ACC112 (cell line): ENCODE measurements around the gene DMXL1.

ENCODE experiments used
- H2AFZ ChIP-seq: fragments of 200-600 bp; sonication (generic); one replicate; pipeline ENCODE4 v1.6.0; 2017; ENCODE audit warnings: antibody characterized with exemption, low read length; ENCODE audit not compliant: unreplicated experiment
- H3K27ac ChIP-seq: fragments of 200-600 bp; sonication (generic); 2 replicates; pipeline ENCODE4 v1.5.1; 2014; ENCODE audit warnings: low read depth, mild to moderate bottlenecking, antibody characterized with exemption, low read length, moderate library complexity
- H3K27me3 ChIP-seq: fragments of 200-600 bp; sonication (generic); 2 replicates; pipeline ENCODE4 v1.6.1; 2014; ENCODE audit warnings: mild to moderate bottlenecking, antibody characterized with exemption, low read length, moderate library complexity, mixed read lengths; ENCODE audit not compliant: insufficient read depth
- H3K36me3 ChIP-seq: fragments of 200-600 bp; sonication (generic); 2 replicates; pipeline ENCODE4 v1.6.1; 2016; ENCODE audit warnings: mild to moderate bottlenecking, antibody characterized with exemption, low read length, moderate library complexity, mixed read lengths; ENCODE audit not compliant: insufficient read depth
- H3K4me1 ChIP-seq: fragments of 200-600 bp; sonication (generic); one replicate; pipeline ENCODE4 v1.6.1; 2016; ENCODE audit warnings: low read length, mixed read lengths; ENCODE audit not compliant: insufficient read depth, unreplicated experiment, control insufficient read depth
- H3K4me3 ChIP-seq: fragments of 200-600 bp; sonication (generic); 2 replicates; pipeline ENCODE4 v1.5.1; 2014; ENCODE audit warnings: mild to moderate bottlenecking, low read depth, low read length
- H3K79me2 ChIP-seq: fragments of 200-600 bp; sonication (generic); one replicate; pipeline ENCODE4 v1.6.0; 2016; ENCODE audit warnings: low read length; ENCODE audit not compliant: control insufficient read depth, unreplicated experiment, insufficient read depth

Gene DMXL1

DNA sequence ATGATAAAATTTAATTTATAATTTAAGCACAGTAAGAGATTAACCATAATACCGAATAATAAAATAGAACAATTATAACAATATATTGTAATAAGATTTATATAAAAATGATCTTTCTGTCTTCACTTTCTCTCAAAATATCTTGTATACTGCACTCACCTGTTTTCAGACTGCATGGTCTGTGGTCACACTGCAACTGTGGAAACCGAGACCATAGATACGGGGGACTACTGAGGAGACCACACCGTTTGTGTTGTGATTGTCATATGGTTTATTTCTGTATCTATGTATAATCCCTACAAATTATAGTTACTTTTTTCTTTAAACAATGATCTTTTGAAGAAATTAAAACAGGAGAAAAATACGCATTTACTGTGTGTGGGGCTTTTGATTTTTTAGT, 206.1 kb downstream of the DMXL1 start:
- no peaks in the 10 kb centered on the region for H3K79me2 ChIP-seq
- H3K36me3 ChIP-seq: no peaks in the 10 kb centered on the region
- H3K27ac ChIP-seq: no peak overlapping the region
- peaks cover 19% of the 10 kb centered on the region for H3K4me1 ChIP-seq
- no peak overlapping the region for H2AFZ ChIP-seq
- no peaks in the 10 kb centered on the region for H3K27me3 ChIP-seq
- H3K4me3 ChIP-seq: no peak overlapping the region

DNA sequence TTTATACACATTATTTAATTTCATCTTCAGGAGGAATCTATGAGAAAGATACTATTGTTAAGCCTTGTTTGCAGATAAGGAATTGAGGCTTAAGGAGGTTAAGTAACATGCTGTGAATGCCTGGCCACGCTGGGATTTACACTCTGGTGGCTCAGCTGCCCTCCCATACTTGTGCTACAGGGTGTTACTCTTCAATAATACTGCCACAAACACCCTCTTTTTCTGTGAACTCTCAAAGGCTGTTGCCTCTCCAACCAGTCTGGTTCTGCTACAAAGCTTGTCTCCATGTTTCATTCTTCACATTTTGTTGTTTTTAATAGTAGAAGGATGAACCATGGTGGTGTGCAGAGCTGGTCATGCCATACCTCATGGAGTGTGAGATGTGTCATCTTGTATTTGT, 208.2 kb downstream of the DMXL1 start:
- Histone ChIP-seq H3K36me3 (no peaks in the 10 kb centered on the region), H3K4me3 (no peak overlapping the region), H3K27me3 (no peaks in the 10 kb centered on the region), H2AFZ (no peak overlapping the region), H3K4me1 (peaks cover 17% of the 10 kb centered on the region), H3K79me2 (no peaks in the 10 kb centered on the region), H3K27ac (no peak overlapping the region)

DNA sequence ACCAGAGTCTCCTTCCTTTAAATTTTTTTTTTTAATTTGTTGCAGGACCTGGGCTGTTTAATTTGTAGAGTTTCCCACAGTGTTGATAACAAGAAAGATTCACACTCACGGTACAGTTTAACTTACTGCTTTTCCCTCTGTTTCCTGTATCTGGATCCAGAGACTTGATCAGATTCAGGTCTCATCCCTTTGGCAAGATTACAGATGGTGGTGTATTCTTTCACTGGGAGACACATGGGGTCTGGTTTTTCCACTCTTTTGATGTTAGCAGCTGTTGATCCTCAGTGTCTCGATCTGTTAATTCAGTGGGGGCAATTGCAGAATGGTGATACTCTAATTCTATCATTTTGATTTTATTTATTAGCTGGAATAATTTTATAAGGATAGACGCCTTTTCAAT, 209.5 kb downstream of the DMXL1 start:
- H3K79me2 ChIP-seq: no peaks in the 10 kb centered on the region
- no peak overlapping the region for H3K4me3 ChIP-seq
- no peak overlapping the region for H3K27ac ChIP-seq
- H3K36me3 ChIP-seq: no peaks in the 10 kb centered on the region
- peaks cover 8% of the 10 kb centered on the region for H3K4me1 ChIP-seq
- no peak overlapping the region for H2AFZ ChIP-seq
- H3K27me3 ChIP-seq: no peaks in the 10 kb centered on the region

DNA sequence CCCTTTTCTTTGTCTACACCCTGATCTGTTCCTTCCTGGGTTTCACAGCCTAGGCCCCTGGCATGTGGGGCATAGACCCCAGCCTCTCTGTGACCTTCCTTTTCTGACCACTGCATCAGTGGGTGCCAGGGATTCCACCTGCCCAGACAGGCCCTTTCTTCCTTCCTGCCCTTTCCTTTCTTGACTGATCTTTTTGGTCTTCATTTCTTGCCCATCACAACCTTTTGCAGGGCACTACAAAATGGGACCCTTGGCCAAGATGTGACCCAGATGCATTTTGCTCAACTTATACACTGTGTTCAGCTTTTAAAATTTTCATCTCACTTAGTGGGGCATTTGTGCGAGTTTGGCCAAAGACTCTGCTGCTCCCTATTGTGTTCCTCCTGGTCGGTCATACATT, 211.7 kb downstream of the DMXL1 start:
- peaks cover 10% of the 10 kb centered on the region for H3K4me1 ChIP-seq
- H3K27me3 ChIP-seq: no peaks in the 10 kb centered on the region
- no peaks in the 10 kb centered on the region for H3K36me3 ChIP-seq
- no peak overlapping the region for H3K27ac ChIP-seq
- H3K4me3 ChIP-seq: no peak overlapping the region
- no peaks in the 10 kb centered on the region for H3K79me2 ChIP-seq
- H2AFZ ChIP-seq: no peak overlapping the region

DNA sequence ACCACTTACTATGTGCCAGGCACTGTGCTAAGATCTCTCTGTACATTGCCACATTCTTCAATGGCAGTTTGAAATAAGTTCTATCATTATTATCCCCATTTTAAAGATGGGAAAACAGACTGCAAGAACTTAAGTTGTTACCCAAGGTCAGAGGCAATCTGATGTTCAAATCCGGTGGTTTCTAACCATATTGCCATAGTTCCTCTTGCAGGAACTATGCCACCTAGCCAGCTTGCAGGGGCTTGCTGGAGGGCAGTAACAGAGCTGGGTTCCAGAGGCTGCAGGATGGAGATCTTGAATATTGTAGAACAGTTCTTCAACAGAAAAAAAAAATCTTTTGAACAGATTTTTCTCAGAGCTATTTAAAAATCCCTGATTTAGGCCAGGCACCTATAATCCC, 213.1 kb downstream of the DMXL1 start:
- Histone ChIP-seq H3K27ac (no peak overlapping the region), H3K4me1 (peaks cover 15% of the 10 kb centered on the region), H2AFZ (no peak overlapping the region), H3K79me2 (no peaks in the 10 kb centered on the region), H3K36me3 (no peaks in the 10 kb centered on the region), H3K27me3 (no peaks in the 10 kb centered on the region), H3K4me3 (no peak overlapping the region)

DNA sequence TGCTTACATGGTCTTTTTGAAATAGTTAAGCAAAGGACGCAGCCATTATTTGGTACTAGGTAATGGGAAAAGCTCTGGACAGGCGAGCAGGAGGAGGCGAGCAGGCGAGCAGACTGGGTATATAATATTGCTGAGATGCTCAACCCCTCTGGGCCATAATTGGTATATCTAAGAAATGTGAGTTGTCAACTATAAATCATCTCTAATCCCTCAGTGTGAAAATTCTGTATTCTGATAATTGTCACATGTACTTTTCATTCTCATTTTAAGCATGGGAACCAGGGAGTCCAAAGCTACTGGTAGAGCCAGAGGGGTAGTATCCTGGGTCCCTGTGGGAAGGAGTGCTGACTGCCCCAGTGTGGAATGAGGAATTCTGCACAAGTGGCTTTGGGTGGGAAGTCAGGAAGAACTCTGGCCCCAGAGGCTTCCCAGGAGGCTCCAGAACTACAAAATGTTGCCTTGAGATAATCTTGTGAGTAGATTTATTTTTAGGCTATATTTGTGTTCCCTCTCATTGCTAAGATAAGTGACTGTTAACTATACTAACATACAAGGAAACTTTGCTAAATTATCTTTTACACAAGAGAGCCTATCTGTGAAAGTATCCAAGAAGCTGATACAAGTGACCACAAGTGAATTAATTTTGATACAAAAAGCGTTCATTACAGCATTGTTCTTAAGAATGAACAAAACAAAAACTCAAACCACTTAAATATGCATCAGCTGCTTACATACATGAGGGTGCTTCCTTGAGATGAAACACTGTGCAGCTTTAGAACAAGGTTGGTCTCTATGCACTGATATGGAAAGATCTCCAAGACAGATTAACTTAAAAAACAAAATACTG, 214.4 kb downstream of the DMXL1 start:
- Histone ChIP-seq H2AFZ (no peak overlapping the region), H3K4me1 (peaks cover 15% of the 10 kb centered on the region), H3K27ac (no peak overlapping the region), H3K27me3 (no peaks in the 10 kb centered on the region), H3K79me2 (no peaks in the 10 kb centered on the region), H3K36me3 (no peaks in the 10 kb centered on the region), H3K4me3 (no peak overlapping the region)

DNA sequence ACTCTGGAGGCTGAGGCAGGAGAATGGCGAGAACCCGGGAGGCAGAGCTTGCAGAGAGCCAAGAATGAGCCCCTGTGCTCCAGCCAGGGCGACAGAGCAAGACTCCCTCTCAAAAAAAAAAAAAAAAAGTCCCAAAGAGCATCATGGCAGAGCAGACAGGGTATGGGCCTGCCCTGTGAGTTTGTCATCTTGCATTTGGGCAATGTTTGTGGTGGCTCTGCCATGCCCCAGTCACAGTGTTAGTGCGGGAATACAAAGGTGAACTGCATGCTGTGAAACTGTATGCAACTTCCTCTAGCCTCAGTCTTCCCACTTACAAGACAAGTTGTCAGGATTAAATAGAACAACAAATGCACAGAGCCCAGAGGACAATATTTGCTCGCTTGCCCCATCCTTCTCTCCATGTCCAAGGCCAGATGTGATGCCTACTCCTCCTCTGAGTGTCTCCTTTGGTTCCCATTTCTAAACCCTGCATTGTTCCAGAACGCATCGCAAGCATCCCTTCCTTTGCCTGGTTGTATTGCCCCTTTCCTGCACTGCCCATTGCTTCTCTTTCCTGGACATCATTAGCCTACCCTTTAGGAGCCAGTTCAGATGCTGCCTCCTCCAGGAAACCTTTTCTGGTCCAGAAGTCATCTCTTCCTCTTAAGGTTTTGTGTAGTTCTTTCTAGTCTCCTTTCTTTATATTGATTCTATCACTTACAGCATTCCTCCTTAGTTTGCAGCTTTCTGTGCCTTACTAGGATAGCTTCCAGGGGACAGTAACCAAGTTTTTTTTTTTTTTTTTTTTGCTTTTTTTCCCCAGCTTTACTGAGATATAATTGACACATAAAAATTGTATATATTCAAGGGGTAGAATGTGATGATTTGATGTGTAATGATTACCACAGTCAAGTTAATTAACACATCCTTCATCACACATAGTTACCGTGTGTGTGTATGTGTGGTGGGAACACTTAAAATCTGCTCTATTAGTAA, 215.9 kb downstream of the DMXL1 start:
- H3K4me3 ChIP-seq: peak overlapping the region; percentile 62; the same call in 1 of the 2 replicates
- no peaks in the 10 kb centered on the region for H3K36me3 ChIP-seq
- H3K27me3 ChIP-seq: no peaks in the 10 kb centered on the region
- no peak overlapping the region for H3K27ac ChIP-seq
- peaks cover 15% of the 10 kb centered on the region for H3K4me1 ChIP-seq
- H3K79me2 ChIP-seq: no peaks in the 10 kb centered on the region
- H2AFZ ChIP-seq: no peak overlapping the region

DNA sequence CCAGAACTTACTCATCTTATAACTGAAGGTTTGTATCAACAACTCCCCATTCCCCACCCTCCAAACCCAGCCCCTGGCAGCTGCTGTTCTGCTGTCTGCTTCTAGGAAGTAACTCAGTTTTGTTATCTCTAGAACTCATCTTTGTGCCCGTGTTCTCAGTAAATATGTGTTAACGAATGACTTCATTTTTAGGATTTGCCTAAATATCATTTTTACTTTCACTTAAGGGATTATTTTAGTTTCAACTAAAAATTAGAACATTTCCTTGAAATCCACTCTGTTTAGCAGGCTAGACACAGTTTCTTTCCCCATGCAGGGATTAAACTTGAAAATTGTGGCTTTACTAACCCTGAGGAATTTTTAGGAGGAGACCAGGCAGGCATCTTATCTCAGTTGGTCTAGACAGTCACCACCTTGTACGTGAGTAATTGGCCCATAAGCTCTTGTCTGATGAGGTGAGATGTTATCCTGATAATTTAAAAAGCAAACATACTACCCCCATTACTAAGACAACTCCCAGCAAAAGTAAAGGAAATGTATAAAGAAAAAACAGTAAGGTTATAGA, 216.7 kb downstream of the DMXL1 start:
- Histone ChIP-seq H3K27ac (no peak overlapping the region), H3K4me1 (peaks cover 15% of the 10 kb centered on the region), H3K36me3 (no peaks in the 10 kb centered on the region), H3K27me3 (no peaks in the 10 kb centered on the region), H3K4me3 (peak overlapping the region; percentile 62), H2AFZ (peak overlapping the region; percentile 15), H3K79me2 (no peaks in the 10 kb centered on the region)

DNA sequence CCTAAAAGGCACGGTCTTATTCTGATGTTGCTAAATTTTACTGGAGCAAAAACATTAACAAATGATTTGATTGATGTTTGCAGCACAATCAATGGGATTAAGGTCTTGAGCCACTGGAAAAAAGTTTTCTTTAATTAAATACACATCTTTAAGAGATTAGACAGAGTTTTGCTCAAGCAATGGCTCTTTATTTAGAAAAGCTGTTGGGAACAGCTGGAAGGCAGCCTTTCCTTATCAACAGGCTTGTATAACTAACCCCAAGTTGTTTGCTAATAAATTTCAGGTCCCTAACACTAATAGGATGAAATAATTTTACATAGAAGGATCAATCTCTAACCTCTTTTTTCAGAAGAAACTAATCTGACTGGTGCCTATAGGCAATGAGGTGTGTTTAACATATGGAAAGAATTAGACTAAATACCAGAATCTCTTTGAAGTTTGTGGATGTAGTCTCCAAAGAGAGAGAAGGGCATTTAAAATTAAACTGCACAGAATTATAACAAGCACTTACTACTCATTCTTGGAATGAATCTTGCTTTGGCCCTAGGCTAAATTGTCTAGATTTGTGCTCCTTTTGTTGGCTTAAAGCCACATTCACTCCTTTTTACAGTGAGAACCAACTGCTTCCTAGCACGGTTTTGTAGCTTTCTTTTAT, 217.6 kb downstream of the DMXL1 start:
- Histone ChIP-seq H3K27me3 (no peaks in the 10 kb centered on the region), H3K27ac (no peak overlapping the region), H3K79me2 (no peaks in the 10 kb centered on the region), H3K4me3 (no peak overlapping the region), H3K36me3 (no peaks in the 10 kb centered on the region), H2AFZ (no peak overlapping the region), H3K4me1 (peaks cover 15% of the 10 kb centered on the region)

DNA sequence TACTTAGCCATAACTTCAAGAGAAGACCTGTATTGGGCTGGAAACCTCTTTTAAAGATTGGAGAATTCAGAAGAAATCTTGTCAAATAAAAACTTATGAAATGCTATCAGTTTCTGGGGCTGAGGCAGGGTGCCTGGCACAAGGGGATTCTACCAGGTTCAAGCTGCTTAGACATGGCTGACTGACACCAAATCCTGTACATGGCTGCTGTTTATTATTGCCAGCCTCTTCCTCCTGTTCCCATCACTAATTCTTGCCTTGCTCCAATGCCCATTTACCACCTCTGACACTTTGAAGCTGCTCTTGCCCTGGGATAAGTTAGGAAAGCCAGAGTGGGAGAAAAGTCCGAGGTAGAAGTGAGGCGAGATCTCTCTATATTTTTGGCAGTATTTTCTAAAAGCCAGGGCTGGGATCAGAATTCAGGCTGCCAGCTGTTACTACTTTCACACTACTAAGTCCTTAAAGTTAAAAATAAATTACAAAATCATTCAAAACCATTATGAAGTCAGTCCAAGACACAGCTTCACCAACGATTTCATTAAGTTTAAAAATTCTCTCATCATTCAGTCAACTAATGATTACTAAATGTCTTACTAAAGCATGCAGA, 218.7 kb downstream of the DMXL1 start:
- no peaks in the 10 kb centered on the region for H3K36me3 ChIP-seq
- H3K4me1 ChIP-seq: peaks cover 15% of the 10 kb centered on the region
- no peaks in the 10 kb centered on the region for H3K79me2 ChIP-seq
- no peak overlapping the region for H3K4me3 ChIP-seq
- H3K27ac ChIP-seq: no peak overlapping the region
- H2AFZ ChIP-seq: no peak overlapping the region
- H3K27me3 ChIP-seq: no peaks in the 10 kb centered on the region
